ENCODE measurements around the gene CCDC170.

The CCDC170 gene

DNA sequence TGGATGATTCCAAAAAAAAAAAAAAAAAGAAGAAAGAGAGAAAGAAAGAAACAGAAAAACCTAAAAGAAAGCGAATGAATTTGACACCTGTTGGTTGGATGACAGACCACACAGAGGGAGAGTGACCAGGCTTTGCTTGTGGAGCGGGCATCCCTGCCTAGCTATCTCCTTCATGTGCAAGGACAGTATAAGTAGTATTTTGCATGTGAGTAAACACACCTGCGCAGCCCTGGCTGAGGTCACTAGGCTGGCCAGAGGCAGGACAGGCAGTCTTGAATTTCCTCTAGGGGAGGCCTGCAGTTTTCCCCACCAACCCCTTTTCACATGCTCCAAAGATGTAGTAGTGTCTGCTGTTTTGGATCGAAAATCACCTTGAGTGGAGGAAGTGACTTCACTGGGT is 126.4 kb downstream of the CCDC170 start:
- no peaks in the 10 kb centered on the region for H4K20me1 ChIP-seq (ENCODE audit: insufficient read depth, low read length)
- H3K27ac ChIP-seq (ENCODE audit: low read length) = no peak overlapping the region
- DNase-seq = no peak
- no peak for ATAC-seq (ENCODE audit: insufficient read depth, low read depth)
- no peak overlapping the region for H3K9ac ChIP-seq (ENCODE audit: low read depth, low read length)
- H2AFZ ChIP-seq (ENCODE audit: low read depth, low read length) = no peak overlapping the region
- no peaks in the 10 kb centered on the region for H3K9me3 ChIP-seq (ENCODE audit: insufficient read depth, low read length, severe bottlenecking)
- no peak overlapping the region for H3K4me2 ChIP-seq (ENCODE audit: insufficient read depth, low read length)
- no peaks in the 10 kb centered on the region for H3K4me1 ChIP-seq (ENCODE audit: insufficient read depth, low read length)
- H3K36me3 ChIP-seq (ENCODE audit: insufficient read depth, low read length) = no peaks in the 10 kb centered on the region
- no peaks in the 10 kb centered on the region for H3K79me2 ChIP-seq (ENCODE audit: insufficient read depth, low read length)
- no peak for TF ChIP-seq EZH2 (IDR thresholded peaks at IDR 0.05; ENCODE audit: borderline replicate concordance, low read depth, low read length, severe bottlenecking)
- TF ChIP-seq, protein P1, sequence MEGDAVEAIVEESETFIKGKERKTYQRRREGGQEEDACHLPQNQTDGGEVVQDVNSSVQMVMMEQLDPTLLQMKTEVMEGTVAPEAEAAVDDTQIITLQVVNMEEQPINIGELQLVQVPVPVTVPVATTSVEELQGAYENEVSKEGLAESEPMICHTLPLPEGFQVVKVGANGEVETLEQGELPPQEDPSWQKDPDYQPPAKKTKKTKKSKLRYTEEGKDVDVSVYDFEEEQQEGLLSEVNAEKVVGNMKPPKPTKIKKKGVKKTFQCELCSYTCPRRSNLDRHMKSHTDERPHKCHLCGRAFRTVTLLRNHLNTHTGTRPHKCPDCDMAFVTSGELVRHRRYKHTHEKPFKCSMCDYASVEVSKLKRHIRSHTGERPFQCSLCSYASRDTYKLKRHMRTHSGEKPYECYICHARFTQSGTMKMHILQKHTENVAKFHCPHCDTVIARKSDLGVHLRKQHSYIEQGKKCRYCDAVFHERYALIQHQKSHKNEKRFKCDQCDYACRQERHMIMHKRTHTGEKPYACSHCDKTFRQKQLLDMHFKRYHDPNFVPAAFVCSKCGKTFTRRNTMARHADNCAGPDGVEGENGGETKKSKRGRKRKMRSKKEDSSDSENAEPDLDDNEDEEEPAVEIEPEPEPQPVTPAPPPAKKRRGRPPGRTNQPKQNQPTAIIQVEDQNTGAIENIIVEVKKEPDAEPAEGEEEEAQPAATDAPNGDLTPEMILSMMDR (IDR thresholded peaks at IDR 0.05; ENCODE audit: borderline replicate concordance, extremely low read depth, low read length, poor library complexity, severe bottlenecking) = no peak
- H3K27me3 ChIP-seq (ENCODE audit: insufficient read depth, low read length, poor library complexity) = no peaks in the 10 kb centered on the region
- no peak overlapping the region for H3K4me3 ChIP-seq (ENCODE audit: low read depth in 1 of 2, low read length in 2 of 2)

DNA sequence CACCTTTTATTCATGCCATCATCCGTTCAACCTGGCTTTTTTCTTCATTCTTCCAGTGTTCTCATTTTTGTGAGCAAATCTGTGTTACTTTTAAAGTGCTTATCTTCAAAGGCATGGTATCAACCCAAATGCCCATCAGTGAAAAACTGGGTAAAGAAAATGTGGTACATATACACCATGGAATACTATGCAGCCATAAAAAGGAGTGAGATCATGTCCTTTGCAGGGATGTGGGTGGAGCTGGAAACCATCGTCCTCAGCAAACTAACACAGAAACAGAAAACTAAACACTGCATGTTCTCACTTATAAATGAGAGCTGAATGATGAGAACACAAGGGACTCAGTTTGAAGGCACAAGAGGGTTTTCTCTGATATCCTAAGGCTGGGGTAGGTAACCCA is 130.3 kb downstream of the CCDC170 start:
- ATAC-seq (ENCODE audit: insufficient read depth, low read depth) = no peak
- TF ChIP-seq, protein P1 (IDR thresholded peaks at IDR 0.05; ENCODE audit: borderline replicate concordance, extremely low read depth, low read length, poor library complexity, severe bottlenecking) = no peak
- TF ChIP-seq EZH2 (IDR thresholded peaks at IDR 0.05; ENCODE audit: borderline replicate concordance, low read depth, low read length, severe bottlenecking) = no peak
- no peaks in the 10 kb centered on the region for H4K20me1 ChIP-seq (ENCODE audit: insufficient read depth, low read length)
- no peak overlapping the region for H3K4me3 ChIP-seq (ENCODE audit: low read depth in 1 of 2, low read length in 2 of 2)
- H3K27me3 ChIP-seq (ENCODE audit: insufficient read depth, low read length, poor library complexity) = no peaks in the 10 kb centered on the region
- no peaks in the 10 kb centered on the region for H3K4me1 ChIP-seq (ENCODE audit: insufficient read depth, low read length)
- H3K4me2 ChIP-seq (ENCODE audit: insufficient read depth, low read length) = no peak overlapping the region
- no peak overlapping the region for H3K9ac ChIP-seq (ENCODE audit: low read depth, low read length)
- DNase-seq = no peak
- no peak overlapping the region for H2AFZ ChIP-seq (ENCODE audit: low read depth, low read length)
- no peaks in the 10 kb centered on the region for H3K9me3 ChIP-seq (ENCODE audit: insufficient read depth, low read length, severe bottlenecking)
- H3K27ac ChIP-seq (ENCODE audit: low read length) = no peak overlapping the region
- no peaks in the 10 kb centered on the region for H3K36me3 ChIP-seq (ENCODE audit: insufficient read depth, low read length)
- no peaks in the 10 kb centered on the region for H3K79me2 ChIP-seq (ENCODE audit: insufficient read depth, low read length)

DNA sequence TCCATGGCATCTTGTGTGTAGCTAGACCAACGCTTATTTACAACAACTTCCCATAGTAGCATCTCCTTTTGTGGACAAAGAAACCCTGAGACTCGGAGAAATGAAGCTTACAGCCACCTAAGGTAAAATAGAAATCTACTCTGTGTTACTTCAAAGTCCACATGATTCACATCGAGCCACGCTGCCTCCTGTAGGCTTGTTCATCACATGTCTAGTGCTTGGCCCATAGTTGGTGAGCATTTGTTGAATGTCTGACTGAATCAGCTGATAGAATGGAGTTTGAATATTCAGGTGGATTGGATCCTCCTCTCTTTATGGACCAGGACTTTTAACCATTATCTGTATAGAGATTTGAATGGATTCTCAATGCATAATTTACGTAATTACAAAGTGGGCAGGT is 130.7 kb downstream of the CCDC170 start:
- Histone ChIP-seq H3K4me1 (ENCODE audit: insufficient read depth, low read length) (no peaks in the 10 kb centered on the region), H3K4me2 (ENCODE audit: insufficient read depth, low read length) (no peak overlapping the region), H4K20me1 (ENCODE audit: insufficient read depth, low read length) (no peaks in the 10 kb centered on the region), H3K27me3 (ENCODE audit: insufficient read depth, low read length, poor library complexity) (no peaks in the 10 kb centered on the region), H3K9ac (ENCODE audit: low read depth, low read length) (no peak overlapping the region), H3K9me3 (ENCODE audit: insufficient read depth, low read length, severe bottlenecking) (no peaks in the 10 kb centered on the region), H3K79me2 (ENCODE audit: insufficient read depth, low read length) (no peaks in the 10 kb centered on the region), H3K27ac (ENCODE audit: low read length) (no peak overlapping the region), H2AFZ (ENCODE audit: low read depth, low read length) (no peak overlapping the region), H3K4me3 (ENCODE audit: low read depth in 1 of 2, low read length in 2 of 2) (no peak overlapping the region), H3K36me3 (ENCODE audit: insufficient read depth, low read length) (no peaks in the 10 kb centered on the region)
- ATAC-seq (ENCODE audit: insufficient read depth, low read depth) (no peak), DNase-seq (no peak)
- TF ChIP-seq, protein P1 (IDR thresholded peaks at IDR 0.05; ENCODE audit: borderline replicate concordance, extremely low read depth, low read length, poor library complexity, severe bottlenecking) = no peak
- no peak for TF ChIP-seq EZH2 (IDR thresholded peaks at IDR 0.05; ENCODE audit: borderline replicate concordance, low read depth, low read length, severe bottlenecking)
